Effector CD4-positive, alpha-beta T cell (primary cell): ENCODE results near the gene XPR1.

Experiments
- DNase-seq: peaks from one replicate; pipeline ENCODE4 v3.0.0-alpha.2; 2020

Gene XPR1

DNA sequence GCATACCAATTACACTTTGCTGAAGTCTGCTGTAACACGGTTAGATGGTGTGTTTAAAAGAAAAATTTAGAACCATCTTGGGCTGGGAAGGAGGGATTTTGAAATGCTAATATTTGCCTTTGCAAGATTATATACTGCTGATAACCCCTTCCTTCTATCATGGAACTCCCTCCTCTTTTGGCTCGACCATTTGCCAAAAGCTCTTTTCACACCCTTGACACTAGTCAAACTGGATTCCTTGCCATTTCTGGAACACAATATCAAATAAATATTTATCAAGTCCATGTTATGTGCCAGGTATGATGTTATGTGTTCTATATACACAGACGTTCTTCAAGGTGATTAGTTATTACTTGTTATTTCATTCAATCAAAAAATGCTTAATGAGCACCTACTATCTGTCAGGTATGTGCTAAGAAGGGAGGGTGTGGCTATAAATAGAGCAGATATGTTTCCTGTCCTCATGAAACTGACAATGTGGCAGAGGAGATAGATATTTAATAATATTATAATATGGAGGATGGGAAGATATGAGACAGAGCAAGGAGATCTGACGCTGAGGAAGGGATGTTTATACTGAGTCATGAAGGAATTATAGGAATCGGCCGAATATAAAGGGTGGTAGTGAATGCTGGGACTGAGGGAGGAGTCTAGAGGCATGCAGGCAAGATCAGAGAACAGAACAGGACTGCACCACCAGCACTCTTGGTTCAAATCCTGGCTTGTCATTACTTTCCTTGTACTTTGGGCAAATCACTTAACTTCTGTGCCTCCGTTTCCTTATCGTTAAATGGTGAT is 16.1 kb upstream of the XPR1 start:
- DNase-seq, result no peak

DNA sequence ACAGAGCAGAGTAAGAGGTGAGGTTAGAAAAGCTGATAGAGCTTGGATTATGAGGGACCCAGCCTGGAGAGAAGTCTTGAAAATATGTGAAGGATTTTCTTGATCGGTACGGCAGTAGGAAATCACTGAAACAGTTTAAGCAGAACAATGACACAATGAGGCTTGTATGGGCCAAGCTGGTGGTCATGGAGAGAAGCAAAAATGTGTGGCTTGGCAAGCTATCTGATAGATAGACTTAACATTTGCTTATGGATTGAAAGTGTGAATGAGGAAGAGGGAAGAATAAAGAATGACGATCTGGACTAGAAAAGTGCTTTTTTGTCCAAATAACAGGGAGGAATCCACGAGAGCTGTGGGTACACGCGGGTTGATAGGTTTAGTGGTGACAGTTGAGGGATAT is 15.4 kb upstream of the XPR1 start:
- DNase-seq, result no peak

DNA sequence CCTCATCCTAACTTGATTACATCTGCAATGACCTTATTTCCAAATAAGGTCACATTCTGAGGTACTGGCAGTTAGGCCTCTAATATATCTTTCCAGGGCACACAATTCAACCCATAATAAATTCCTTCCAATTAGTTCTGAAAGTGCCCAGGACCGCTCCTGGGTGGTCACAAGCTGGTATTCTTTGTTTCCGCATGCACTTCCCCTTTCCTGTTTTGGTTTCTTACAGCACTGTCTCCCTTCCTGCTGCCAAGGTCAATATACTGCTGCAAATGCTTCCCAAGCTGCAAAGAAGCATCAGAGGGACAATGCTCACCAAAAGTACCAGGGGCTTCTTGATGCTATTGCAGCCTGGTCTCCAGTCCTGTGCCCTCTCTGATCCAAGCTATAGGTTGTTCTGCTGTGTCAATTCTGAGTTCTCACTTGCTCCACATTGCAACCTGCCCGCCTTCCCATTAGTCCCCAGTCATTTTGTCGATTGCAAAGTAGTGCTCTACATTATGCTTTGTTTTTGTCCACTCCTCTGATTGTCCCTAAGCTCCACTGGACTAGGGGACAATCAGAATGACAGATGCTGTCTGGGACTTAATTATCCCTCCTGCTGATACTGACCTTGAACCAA is 13.9 kb upstream of the XPR1 start:
- DNase-seq, result no peak

GRCh38 chr1:180620581-180620980 is 11.2 kb upstream of the XPR1 start:
- no peak for DNase-seq

DNA sequence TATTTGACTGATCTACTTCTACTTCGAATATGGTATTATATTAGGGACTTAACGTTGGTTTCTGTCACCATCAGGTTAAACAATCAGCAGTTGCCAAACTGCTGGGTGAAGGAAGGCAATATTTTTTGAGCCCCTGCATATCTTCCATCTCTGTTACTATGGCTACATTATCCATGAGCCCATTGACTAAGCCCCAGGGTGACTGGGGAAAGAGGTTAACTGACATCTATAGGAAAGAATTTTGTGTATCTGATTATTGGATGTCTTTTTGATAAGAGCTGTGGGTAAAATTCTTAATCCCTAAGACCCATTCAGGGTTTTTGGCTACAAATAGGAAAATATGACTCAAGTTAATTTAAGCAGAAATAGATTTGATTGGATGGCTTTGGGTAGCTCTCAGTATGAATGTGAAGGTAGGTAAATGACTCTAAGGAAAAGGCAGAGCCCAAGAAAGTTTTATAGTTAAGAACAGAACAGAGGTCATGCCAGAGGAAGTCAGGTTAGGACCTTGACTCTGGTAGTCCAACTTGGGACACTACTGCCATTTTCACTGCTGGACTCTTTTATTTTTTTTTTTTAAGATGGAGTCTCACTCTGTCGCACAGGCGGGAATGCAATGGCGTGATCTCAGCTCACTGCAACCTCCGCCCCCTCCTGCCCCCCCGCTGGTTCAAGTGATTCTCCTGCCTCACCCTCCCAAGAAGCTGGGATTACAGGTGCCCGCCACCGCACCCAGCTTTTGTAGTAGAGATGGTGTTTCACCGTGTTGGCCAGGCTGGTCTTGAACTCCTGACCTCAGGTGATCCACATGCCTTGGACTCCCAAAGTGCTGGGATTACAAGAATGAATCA is 8.9 kb upstream of the XPR1 start:
- DNase-seq, result no peak

GRCh38 chr1:180623579-180624347 is 8.1 kb upstream of the XPR1 start:
- no peak for DNase-seq

- no peak for DNase-seq
Measured at GRCh38 chr1:180626711-180627110, 5.1 kb upstream of the XPR1 start.

GRCh38 chr1:180627411-180627810 is 4.4 kb upstream of the XPR1 start:
- no peak for DNase-seq

GRCh38 chr1:180628646-180629045 is 3.2 kb upstream of the XPR1 start:
- DNase-seq, result no peak

GRCh38 chr1:180630408-180631193 is 1.2 kb upstream of the XPR1 start:
- no peak for DNase-seq

DNA sequence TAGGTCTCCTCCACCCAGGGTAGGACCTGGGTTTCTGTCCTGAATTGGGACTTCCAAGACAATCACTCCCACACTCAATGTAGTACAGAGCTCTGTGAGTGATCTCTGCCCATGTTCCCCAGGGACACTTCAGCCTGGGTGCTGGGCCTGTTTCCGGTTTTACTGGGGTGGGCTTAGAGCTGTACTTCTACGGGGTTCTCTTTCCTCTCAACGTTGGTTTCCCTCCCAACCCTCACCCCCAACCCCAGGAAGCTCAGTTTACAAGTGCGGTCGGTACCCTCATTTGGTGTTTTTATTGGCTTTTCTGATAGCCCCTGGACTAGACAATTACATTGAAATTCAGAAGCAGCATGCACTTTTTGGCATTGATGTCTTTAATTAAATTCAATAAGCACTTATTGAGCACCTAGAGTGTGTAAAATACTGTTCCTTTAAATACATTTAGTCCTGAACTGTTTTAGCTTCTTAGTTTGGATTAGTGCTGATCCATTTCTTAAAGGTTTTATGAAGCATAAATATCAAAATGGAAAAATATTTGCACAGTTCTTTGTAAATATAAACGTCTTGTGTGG is 542 bp upstream of the XPR1 start:
- no peak for DNase-seq

GRCh38 chr1:180632326-180633056 is 669 bp downstream of the XPR1 start:
- DNase-seq, result peak; percentile 45

GRCh38 chr1:180633057-180634056 is 1.5 kb downstream of the XPR1 start:
- no peak for DNase-seq

- no peak for DNase-seq
Measured at GRCh38 chr1:180636138-180636537, 4.3 kb downstream of the XPR1 start.

DNA sequence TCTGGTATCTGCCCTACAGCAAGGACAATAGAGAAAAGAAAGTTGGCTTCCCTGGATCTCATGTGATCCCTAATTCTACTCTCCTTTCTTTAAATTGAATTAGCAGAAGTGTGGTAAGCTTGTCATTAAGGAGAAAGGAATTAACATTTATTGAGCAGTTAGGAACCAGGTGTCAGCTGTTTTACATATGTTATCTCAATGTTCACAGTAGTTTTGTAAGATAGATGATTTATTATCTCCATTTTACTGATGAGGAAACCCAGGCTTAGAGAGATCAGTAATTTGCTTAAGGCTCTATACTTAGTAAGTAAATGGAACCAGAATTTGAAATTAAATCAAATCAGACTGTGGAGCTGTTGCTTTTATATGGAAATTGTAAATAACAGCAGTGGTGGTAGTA is 8.0 kb downstream of the XPR1 start:
- DNase-seq, result no peak

- DNase-seq, result no peak
Measured at GRCh38 chr1:180640531-180640949, 8.7 kb downstream of the XPR1 start.

DNA sequence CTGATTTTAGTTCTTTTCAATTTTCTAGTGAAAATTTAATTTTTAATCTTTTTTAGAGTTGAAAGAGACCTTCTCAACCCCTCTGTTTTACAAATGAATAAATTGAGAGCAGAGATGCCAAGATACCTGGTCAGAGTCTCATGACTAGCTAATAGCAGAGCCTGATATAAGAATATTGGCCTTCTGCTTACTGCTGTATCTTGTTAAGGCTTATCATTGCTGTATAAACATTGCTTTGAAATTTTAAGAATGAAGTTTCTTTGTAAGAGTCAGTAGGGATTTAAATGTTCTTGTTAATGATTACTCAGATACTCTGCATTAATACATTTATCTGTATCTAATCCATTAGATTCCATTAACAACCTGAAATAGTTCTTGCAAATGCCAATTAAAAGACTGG is 9.8 kb downstream of the XPR1 start:
- no peak for DNase-seq

GRCh38 chr1:180642781-180643180 is 11.0 kb downstream of the XPR1 start:
- no peak for DNase-seq

DNA sequence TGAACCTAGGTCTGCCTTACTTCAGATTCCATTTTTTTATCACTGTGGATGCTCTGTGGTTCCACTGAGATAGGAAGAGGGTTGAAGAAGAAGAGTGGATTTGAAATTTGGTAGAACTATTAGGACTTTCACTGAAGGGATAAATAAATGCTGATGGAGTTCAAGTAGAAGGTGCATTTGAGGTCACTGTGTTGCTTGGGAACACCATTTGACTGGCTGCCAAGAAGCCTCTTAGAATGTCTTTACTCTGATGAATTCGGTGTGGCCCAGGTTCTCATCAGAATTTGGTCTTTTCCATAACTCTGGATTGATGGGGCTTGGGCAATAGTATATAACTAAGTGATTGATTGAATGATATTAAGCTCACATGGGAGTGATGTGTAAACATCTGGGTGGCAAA is 11.9 kb downstream of the XPR1 start:
- DNase-seq, result no peak
